ENCODE data around the gene ZNF319.

Gene ZNF319

GRCh38 chr16:58037365-58038057 is 37.0 kb upstream of the ZNF319 start:
- in situ Hi-C loops (cut with MboI; ENCODE audit: low sequenced_read_pairs): no loop called here

GRCh38 chr16:58036943-58037342 is 36.5 kb upstream of the ZNF319 start:
- in situ Hi-C loops (cut with MboI; ENCODE audit: low sequenced_read_pairs): no loop called here

- in situ Hi-C loops (cut with MboI; ENCODE audit: low sequenced_read_pairs): no loop called here
Measured at GRCh38 chr16:58035356-58036170, 35.1 kb upstream of the ZNF319 start.

- in situ Hi-C loops (cut with MboI; ENCODE audit: low sequenced_read_pairs): no loop called here
Measured at GRCh38 chr16:58034774-58035173, 34.3 kb upstream of the ZNF319 start.

- in situ Hi-C loops (cut with MboI; ENCODE audit: low sequenced_read_pairs): no loop called here
Measured at GRCh38 chr16:58034128-58034685, 33.7 kb upstream of the ZNF319 start.

GRCh38 chr16:58032710-58033293 is 32.3 kb upstream of the ZNF319 start:
- in situ Hi-C loops (cut with MboI; ENCODE audit: low sequenced_read_pairs): no loop called here

- in situ Hi-C loops (cut with MboI; ENCODE audit: low sequenced_read_pairs): no loop called here
Measured at GRCh38 chr16:58031016-58031800, 30.7 kb upstream of the ZNF319 start.

- in situ Hi-C loops (cut with MboI; ENCODE audit: low sequenced_read_pairs): no loop called here
Measured at GRCh38 chr16:58030136-58030840, 29.8 kb upstream of the ZNF319 start.

GRCh38 chr16:58029410-58029809 is 28.9 kb upstream of the ZNF319 start:
- in situ Hi-C loops (cut with MboI; ENCODE audit: low sequenced_read_pairs): no loop called here

- in situ Hi-C loops (cut with MboI; ENCODE audit: low sequenced_read_pairs): no loop called here
Measured at GRCh38 chr16:58028541-58029070, 28.1 kb upstream of the ZNF319 start.

GRCh38 chr16:58027916-58028455 is 27.5 kb upstream of the ZNF319 start:
- in situ Hi-C loops (cut with MboI; ENCODE audit: low sequenced_read_pairs): no loop called here

GRCh38 chr16:58027161-58027915 is 26.9 kb upstream of the ZNF319 start:
- in situ Hi-C loops (cut with MboI; ENCODE audit: low sequenced_read_pairs): no loop called here

- in situ Hi-C loops (cut with MboI; ENCODE audit: low sequenced_read_pairs): no loop called here
Measured at GRCh38 chr16:58026705-58027160, 26.3 kb upstream of the ZNF319 start.

- in situ Hi-C loops (cut with MboI; ENCODE audit: low sequenced_read_pairs): no loop called here
Measured at GRCh38 chr16:58026139-58026704, 25.8 kb upstream of the ZNF319 start.

GRCh38 chr16:58025351-58026138 is 25.1 kb upstream of the ZNF319 start, which contains the start of gene MMP15:
Gene MMP15, plus strand, starts transcription at chr16:58025754. Its CDS starts 597 bp downstream, at chr16:58026351.
- in situ Hi-C loops (cut with MboI; ENCODE audit: low sequenced_read_pairs): no loop called here

GRCh38 chr16:58024486-58025350 is 24.2 kb upstream of the ZNF319 start:
- in situ Hi-C loops (cut with MboI; ENCODE audit: low sequenced_read_pairs): no loop called here
